Measurements from ENCODE around the gene EHD4.

The EHD4 gene

DNA sequence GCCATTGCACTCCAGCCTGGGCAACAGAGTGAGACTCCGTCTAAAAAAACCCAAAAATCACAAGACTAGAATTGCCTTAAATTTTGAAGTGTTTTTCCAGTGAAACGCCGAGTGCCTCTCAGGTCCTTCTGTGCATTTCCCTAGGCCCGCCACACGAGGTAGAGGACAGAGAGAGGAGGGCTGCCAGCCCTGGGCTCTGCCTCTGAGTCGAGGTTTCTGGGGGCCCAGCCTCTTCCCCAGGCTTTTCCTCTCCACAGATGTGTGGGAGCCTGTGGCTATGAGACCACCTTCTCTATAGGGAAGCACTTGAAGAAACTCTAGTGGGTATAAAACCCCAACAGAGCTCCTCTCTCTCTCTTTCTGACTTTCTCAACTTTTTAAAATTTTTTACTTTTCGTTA, 10.9 kb upstream of the EHD4 start (continued):
- TF ChIP-seq, protein P1, sequence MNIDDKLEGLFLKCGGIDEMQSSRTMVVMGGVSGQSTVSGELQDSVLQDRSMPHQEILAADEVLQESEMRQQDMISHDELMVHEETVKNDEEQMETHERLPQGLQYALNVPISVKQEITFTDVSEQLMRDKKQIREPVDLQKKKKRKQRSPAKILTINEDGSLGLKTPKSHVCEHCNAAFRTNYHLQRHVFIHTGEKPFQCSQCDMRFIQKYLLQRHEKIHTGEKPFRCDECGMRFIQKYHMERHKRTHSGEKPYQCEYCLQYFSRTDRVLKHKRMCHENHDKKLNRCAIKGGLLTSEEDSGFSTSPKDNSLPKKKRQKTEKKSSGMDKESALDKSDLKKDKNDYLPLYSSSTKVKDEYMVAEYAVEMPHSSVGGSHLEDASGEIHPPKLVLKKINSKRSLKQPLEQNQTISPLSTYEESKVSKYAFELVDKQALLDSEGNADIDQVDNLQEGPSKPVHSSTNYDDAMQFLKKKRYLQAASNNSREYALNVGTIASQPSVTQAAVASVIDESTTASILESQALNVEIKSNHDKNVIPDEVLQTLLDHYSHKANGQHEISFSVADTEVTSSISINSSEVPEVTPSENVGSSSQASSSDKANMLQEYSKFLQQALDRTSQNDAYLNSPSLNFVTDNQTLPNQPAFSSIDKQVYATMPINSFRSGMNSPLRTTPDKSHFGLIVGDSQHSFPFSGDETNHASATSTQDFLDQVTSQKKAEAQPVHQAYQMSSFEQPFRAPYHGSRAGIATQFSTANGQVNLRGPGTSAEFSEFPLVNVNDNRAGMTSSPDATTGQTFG (tag by site-specific recombination; IDR thresholded peaks at IDR 0.05; ENCODE audit: borderline replicate concordance): no peak
- TF ChIP-seq ZNF121 (tag by site-specific recombination; IDR thresholded peaks at IDR 0.05) (no peak), ZXDB (tag by site-specific recombination; IDR thresholded peaks at IDR 0.05) (no peak), ZIC2 (tag by site-specific recombination; IDR thresholded peaks at IDR 0.05) (no peak), ZSCAN30 (tag by site-specific recombination; IDR thresholded peaks at IDR 0.05) (no peak), ZNF423 (tag by site-specific recombination; IDR thresholded peaks at IDR 0.05) (no peak), PRDM1 (tag by site-specific recombination; IDR thresholded peaks at IDR 0.05) (no peak), ZNF140 (tag by site-specific recombination; IDR thresholded peaks at IDR 0.05) (no peak), ZNF473 (tag by site-specific recombination; IDR thresholded peaks at IDR 0.05) (no peak), ZNF324 (tag by site-specific recombination; IDR thresholded peaks at IDR 0.05) (no peak)
- TF ChIP-seq, protein P2, sequence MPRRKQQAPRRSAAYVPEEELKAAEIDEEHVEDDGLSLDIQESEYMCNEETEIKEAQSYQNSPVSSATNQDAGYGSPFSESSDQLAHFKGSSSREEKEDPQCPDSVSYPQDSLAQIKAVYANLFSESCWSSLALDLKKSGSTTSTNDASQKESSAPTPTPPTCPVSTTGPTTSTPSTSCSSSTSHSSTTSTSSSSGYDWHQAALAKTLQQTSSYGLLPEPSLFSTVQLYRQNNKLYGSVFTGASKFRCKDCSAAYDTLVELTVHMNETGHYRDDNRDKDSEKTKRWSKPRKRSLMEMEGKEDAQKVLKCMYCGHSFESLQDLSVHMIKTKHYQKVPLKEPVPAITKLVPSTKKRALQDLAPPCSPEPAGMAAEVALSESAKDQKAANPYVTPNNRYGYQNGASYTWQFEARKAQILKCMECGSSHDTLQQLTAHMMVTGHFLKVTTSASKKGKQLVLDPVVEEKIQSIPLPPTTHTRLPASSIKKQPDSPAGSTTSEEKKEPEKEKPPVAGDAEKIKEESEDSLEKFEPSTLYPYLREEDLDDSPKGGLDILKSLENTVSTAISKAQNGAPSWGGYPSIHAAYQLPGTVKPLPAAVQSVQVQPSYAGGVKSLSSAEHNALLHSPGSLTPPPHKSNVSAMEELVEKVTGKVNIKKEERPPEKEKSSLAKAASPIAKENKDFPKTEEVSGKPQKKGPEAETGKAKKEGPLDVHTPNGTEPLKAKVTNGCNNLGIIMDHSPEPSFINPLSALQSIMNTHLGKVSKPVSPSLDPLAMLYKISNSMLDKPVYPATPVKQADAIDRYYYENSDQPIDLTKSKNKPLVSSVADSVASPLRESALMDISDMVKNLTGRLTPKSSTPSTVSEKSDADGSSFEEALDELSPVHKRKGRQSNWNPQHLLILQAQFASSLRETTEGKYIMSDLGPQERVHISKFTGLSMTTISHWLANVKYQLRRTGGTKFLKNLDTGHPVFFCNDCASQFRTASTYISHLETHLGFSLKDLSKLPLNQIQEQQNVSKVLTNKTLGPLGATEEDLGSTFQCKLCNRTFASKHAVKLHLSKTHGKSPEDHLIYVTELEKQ (tag by site-specific recombination; IDR thresholded peaks at IDR 0.05; ENCODE audit: borderline replicate concordance): no peak

GRCh38 chr15:41982133-41982930, 10.0 kb upstream of the EHD4 start:
- H3K27ac ChIP-seq (ENCODE audit: extremely low read depth, low read depth, low read length): no peak overlapping the region
- TF ChIP-seq ZBTB48 (tag by site-specific recombination; IDR thresholded peaks at IDR 0.05) (no peak), ZNF624 (tag by site-specific recombination; IDR thresholded peaks at IDR 0.05) (no peak), ZNF529 (tag by site-specific recombination; IDR thresholded peaks at IDR 0.05; ENCODE audit: insufficient replicate concordance) (no peak), PATZ1 (tag by site-specific recombination; IDR thresholded peaks at IDR 0.05) (no peak), ZNF311 (tag by site-specific recombination; IDR thresholded peaks at IDR 0.05; ENCODE audit: borderline replicate concordance) (no peak), ZNF354C (tag by site-specific recombination; IDR thresholded peaks at IDR 0.05; ENCODE audit: borderline replicate concordance, low read depth) (no peak), ZNF664 (tag by site-specific recombination; IDR thresholded peaks at IDR 0.05) (no peak), ZEB2 (tag by site-specific recombination; IDR thresholded peaks at IDR 0.05) (no peak), TRIM28 (IDR thresholded peaks at IDR 0.05; ENCODE audit: borderline replicate concordance, low read length) (no peak), ZNF404 (tag by site-specific recombination; IDR thresholded peaks at IDR 0.05) (no peak)
- TF ChIP-seq, protein P3, sequence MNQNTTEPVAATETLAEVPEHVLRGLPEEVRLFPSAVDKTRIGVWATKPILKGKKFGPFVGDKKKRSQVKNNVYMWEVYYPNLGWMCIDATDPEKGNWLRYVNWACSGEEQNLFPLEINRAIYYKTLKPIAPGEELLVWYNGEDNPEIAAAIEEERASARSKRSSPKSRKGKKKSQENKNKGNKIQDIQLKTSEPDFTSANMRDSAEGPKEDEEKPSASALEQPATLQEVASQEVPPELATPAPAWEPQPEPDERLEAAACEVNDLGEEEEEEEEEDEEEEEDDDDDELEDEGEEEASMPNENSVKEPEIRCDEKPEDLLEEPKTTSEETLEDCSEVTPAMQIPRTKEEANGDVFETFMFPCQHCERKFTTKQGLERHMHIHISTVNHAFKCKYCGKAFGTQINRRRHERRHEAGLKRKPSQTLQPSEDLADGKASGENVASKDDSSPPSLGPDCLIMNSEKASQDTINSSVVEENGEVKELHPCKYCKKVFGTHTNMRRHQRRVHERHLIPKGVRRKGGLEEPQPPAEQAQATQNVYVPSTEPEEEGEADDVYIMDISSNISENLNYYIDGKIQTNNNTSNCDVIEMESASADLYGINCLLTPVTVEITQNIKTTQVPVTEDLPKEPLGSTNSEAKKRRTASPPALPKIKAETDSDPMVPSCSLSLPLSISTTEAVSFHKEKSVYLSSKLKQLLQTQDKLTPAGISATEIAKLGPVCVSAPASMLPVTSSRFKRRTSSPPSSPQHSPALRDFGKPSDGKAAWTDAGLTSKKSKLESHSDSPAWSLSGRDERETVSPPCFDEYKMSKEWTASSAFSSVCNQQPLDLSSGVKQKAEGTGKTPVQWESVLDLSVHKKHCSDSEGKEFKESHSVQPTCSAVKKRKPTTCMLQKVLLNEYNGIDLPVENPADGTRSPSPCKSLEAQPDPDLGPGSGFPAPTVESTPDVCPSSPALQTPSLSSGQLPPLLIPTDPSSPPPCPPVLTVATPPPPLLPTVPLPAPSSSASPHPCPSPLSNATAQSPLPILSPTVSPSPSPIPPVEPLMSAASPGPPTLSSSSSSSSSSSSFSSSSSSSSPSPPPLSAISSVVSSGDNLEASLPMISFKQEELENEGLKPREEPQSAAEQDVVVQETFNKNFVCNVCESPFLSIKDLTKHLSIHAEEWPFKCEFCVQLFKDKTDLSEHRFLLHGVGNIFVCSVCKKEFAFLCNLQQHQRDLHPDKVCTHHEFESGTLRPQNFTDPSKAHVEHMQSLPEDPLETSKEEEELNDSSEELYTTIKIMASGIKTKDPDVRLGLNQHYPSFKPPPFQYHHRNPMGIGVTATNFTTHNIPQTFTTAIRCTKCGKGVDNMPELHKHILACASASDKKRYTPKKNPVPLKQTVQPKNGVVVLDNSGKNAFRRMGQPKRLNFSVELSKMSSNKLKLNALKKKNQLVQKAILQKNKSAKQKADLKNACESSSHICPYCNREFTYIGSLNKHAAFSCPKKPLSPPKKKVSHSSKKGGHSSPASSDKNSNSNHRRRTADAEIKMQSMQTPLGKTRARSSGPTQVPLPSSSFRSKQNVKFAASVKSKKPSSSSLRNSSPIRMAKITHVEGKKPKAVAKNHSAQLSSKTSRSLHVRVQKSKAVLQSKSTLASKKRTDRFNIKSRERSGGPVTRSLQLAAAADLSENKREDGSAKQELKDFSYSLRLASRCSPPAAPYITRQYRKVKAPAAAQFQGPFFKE (tag by site-specific recombination; IDR thresholded peaks at IDR 0.05; ENCODE audit: borderline replicate concordance): no peak
- H3K9me3 ChIP-seq (ENCODE audit: control insufficient read depth, insufficient read depth, low read depth, low read length): no peaks in the 10 kb centered on the region
- no peaks in the 10 kb centered on the region for H3K36me3 ChIP-seq (ENCODE audit: control insufficient read depth in 2 of 2, insufficient read depth in 1 of 2, low read length in 2 of 2)
- H3K4me1 ChIP-seq (ENCODE audit: control insufficient read depth, insufficient read depth, low read length): no peaks in the 10 kb centered on the region
- ChIA-PET POLR2A (no interaction called here), CTCF (interaction anchor here (0.5 kb wide), 1 partner anchor 21 kb away, joined by 4 read pairs; no protein-coding TSS in a partner anchor)
- H3K4me3 ChIP-seq (ENCODE audit: low read depth, low read length): no peak overlapping the region

Measured in HEK293 (cell line).